HG03558 (cell line): ENCODE measurements around the gene DCD.

ENCODE experiments used
- ATAC-seq: cut with Tn5 transposase; IDR thresholded peaks from one replicate; pipeline ENCODE4 v1.9.1; 2021; ENCODE audit warnings: moderate number of reproducible peaks; ENCODE audit not compliant: unreplicated experiment; ENCODE audit errors: extremely low read depth

The DCD gene

GRCh38 chr12:54612225-54612750, 35.9 kb downstream of the DCD start:
- ATAC-seq = no peak

- ATAC-seq = no peak
Measured at GRCh38 chr12:54611715-54612149, 36.4 kb downstream of the DCD start.

- no peak for ATAC-seq
Measured at GRCh38 chr12:54608769-54609168, 39.4 kb downstream of the DCD start.

- ATAC-seq = no peak
Measured at GRCh38 chr12:54608156-54608555, 40.0 kb downstream of the DCD start.

GRCh38 chr12:54606556-54606955, 41.6 kb downstream of the DCD start:
- ATAC-seq = no peak

GRCh38 chr12:54605138-54605970, 42.8 kb downstream of the DCD start:
- no peak for ATAC-seq

GRCh38 chr12:54604436-54604835, 43.7 kb downstream of the DCD start:
- no peak for ATAC-seq

GRCh38 chr12:54603872-54604271, 44.3 kb downstream of the DCD start:
- no peak for ATAC-seq

- ATAC-seq = peak; percentile 91
Measured at GRCh38 chr12:54603173-54603814, 44.9 kb downstream of the DCD start.

GRCh38 chr12:54602661-54603060, 45.5 kb downstream of the DCD start:
- no peak for ATAC-seq

GRCh38 chr12:54601841-54602240, 46.3 kb downstream of the DCD start:
- ATAC-seq = no peak

GRCh38 chr12:54598970-54599369, 49.2 kb downstream of the DCD start:
- no peak for ATAC-seq

GRCh38 chr12:54596526-54596946, 51.6 kb downstream of the DCD start:
- no peak for ATAC-seq

- no peak for ATAC-seq
Measured at GRCh38 chr12:54595471-54595870, 52.7 kb downstream of the DCD start.
